Esophagus squamous epithelium (tissue), 4 donors: ENCODE results near the gene BMP8A.
"Not testable (repeated sequence)": the region's sequence is repeated elsewhere in the genome, so short reads cannot be mapped to it uniquely, and the experiment has no call there.

Experiments
- POLR2A ChIP-seq, 4 donors: fragments of 450-650 bp; IDR thresholded peaks; one replicate each; pipeline ENCODE4 v1.6.1; 2017; ENCODE audit warnings: antibody characterized with exemption in 4 of 4, mild to moderate bottlenecking in 4 of 4, moderate library complexity in 3 of 4
- TF ChIP-seq, protein P1 (sequence below), 6 experiments: fragments of 450-650 bp in 4 of 6; fragments of 200-600 bp in 2 of 6; sonication (generic) in 2 of 6; IDR thresholded peaks; one replicate each; pipeline ENCODE4 v1.5.1; 2016 to 2019; ENCODE audit warnings: antibody characterized with exemption in 6 of 6, mild to moderate bottlenecking in 4 of 6, moderate library complexity in 4 of 6

- TF ChIP-seq, protein P1, sequence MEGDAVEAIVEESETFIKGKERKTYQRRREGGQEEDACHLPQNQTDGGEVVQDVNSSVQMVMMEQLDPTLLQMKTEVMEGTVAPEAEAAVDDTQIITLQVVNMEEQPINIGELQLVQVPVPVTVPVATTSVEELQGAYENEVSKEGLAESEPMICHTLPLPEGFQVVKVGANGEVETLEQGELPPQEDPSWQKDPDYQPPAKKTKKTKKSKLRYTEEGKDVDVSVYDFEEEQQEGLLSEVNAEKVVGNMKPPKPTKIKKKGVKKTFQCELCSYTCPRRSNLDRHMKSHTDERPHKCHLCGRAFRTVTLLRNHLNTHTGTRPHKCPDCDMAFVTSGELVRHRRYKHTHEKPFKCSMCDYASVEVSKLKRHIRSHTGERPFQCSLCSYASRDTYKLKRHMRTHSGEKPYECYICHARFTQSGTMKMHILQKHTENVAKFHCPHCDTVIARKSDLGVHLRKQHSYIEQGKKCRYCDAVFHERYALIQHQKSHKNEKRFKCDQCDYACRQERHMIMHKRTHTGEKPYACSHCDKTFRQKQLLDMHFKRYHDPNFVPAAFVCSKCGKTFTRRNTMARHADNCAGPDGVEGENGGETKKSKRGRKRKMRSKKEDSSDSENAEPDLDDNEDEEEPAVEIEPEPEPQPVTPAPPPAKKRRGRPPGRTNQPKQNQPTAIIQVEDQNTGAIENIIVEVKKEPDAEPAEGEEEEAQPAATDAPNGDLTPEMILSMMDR (IDR thresholded peaks at IDR 0.05): not testable (repeated sequence)
- not testable (repeated sequence) for TF ChIP-seq POLR2A (IDR thresholded peaks at IDR 0.05)
Measured at GRCh38 chr1:39504436-39504835, 13.0 kb downstream of the BMP8A start.
